SK-N-SH (cell line): ENCODE results near the gene RAB6A. TPM values are rescaled to one million over a fixed set of nuclear protein-coding genes. Genes with fewer than 3 reads are reported as not detected.

Source experiments
- CTCF ChIA-PET: fragments of 300-600, 350-600 bp; formaldehyde crosslinking; extraction: SDS; loops from one replicate; lab custom pipeline; 2021; lab: Yijun Ruan, JAX
- POLR2A ChIA-PET: fragments of 350-600 bp; sonication (Branson Sonifier 250); formaldehyde crosslinking; extraction: SDS; loops from one replicate; lab custom pipeline; 2020; ENCODE audit warnings: antibody characterized with exemption, inconsistent platforms; lab: Yijun Ruan, JAX
- DNase-seq: peaks from one replicate; pipeline ENCODE4 v3.0.0; 2012
- H2AFZ ChIP-seq: fragments of 200-600 bp; sonication (generic); 2 replicates; pipeline ENCODE4 v1.8.1; 2016; ENCODE audit warnings: antibody characterized with exemption, mild to moderate bottlenecking, low read depth
- H3F3A ChIP-seq: fragments of 200-600 bp; sonication (generic); replicated peaks from 2 replicates; pipeline ENCODE3; 2016; ENCODE audit warnings: antibody characterized with exemption, mild to moderate bottlenecking; ENCODE audit not compliant: insufficient read depth
- H3K27ac ChIP-seq, 2 experiments: fragments of 200-500 bp in 1 of 2; fragments of 200-600 bp in 1 of 2; sonication (Bioruptor generic) in 1 of 2; sonication (generic), shearing (Covaris generic) in 1 of 2; 2 replicates each; pipeline versions ENCODE4 v1.5.1 to v1.6.1; 2014 to 2016; ENCODE audit warnings: low read depth in 2 of 2, inconsistent platforms in 1 of 2, low read length in 1 of 2, mild to moderate bottlenecking in 1 of 2, mixed read lengths in 1 of 2
- H3K27me3 ChIP-seq: fragments of 200-600 bp; sonication (generic), shearing (Covaris generic); 2 replicates; pipeline ENCODE4 v1.6.1; 2016; ENCODE audit warnings: mixed run types; ENCODE audit not compliant: insufficient read depth
- H3K36me3 ChIP-seq, 2 experiments: fragments of 200-500 bp in 1 of 2; fragments of 200-600 bp in 1 of 2; sonication (Bioruptor generic) in 1 of 2; sonication (generic) in 1 of 2; replicated peaks in 1 of 2; 2 replicates each; pipeline versions ENCODE3 to v1.5.1; 2014 to 2016; ENCODE audit warnings: low read length in 1 of 2, mild to moderate bottlenecking in 1 of 2; ENCODE audit not compliant: insufficient read depth in 2 of 2, control insufficient read depth in 1 of 2
- H3K4me1 ChIP-seq, 2 experiments: fragments of 200-500 bp in 1 of 2; fragments of 200-600 bp in 1 of 2; sonication (Bioruptor generic) in 1 of 2; sonication (generic), shearing (Covaris generic) in 1 of 2; 2 replicates each; pipeline versions ENCODE4 v1.5.1 to v1.6.1; 2014 to 2016; ENCODE audit warnings: low read depth in 1 of 2, low read length in 1 of 2, mixed run types in 1 of 2; ENCODE audit not compliant: insufficient read depth in 2 of 2, control insufficient read depth in 1 of 2
- H3K4me2 ChIP-seq: fragments of 200-600 bp; sonication (generic), shearing (Covaris generic); 2 replicates; pipeline ENCODE4 v1.6.1; 2017; ENCODE audit warnings: mixed run types
- H3K4me3 ChIP-seq, 2 experiments: fragments of 200-500 bp in 1 of 2; fragments of 200-600 bp in 1 of 2; sonication (Bioruptor generic) in 1 of 2; sonication (generic), shearing (Covaris generic) in 1 of 2; 2 replicates each; pipeline versions ENCODE4 v1.5.1 to v1.8.1; 2014 to 2016; ENCODE audit warnings: low read depth in 2 of 2, inconsistent platforms in 1 of 2, low read length in 1 of 2, mild to moderate bottlenecking in 1 of 2, mixed read lengths in 1 of 2, moderate library complexity in 1 of 2
- H3K79me2 ChIP-seq: fragments of 200-600 bp; sonication (generic); 2 replicates; pipeline ENCODE4 v1.8.1; 2017; ENCODE audit warnings: mild to moderate bottlenecking; ENCODE audit not compliant: insufficient read depth
- H3K9ac ChIP-seq: fragments of 200-600 bp; sonication (generic); 2 replicates; pipeline ENCODE4 v1.6.1; 2017; ENCODE audit warnings: mixed run types
- H3K9me2 ChIP-seq: fragments of 200-600 bp; sonication (generic); 2 replicates; pipeline ENCODE4 v1.6.1; 2017; ENCODE audit warnings: mixed run types
- H3K9me3 ChIP-seq: fragments of 200-600 bp; sonication (generic); 2 replicates; pipeline ENCODE4 v1.6.1; 2017; ENCODE audit warnings: mixed run types, mild to moderate bottlenecking, moderate library complexity
- H4K20me1 ChIP-seq: fragments of 200-600 bp; sonication (generic); 2 replicates; pipeline ENCODE4 v1.6.1; 2017; ENCODE audit warnings: mild to moderate bottlenecking, mixed run types; ENCODE audit not compliant: insufficient read depth
- ELF1 ChIP-seq: IDR thresholded peaks from 2 replicates; pipeline ENCODE4 v1.4.0; 2012
- EP300 ChIP-seq, 2 experiments: IDR thresholded peaks; 2 replicates each; pipeline versions ENCODE4 v1.4.0 to v1.6.1; 2012; ENCODE audit warnings: borderline replicate concordance in 1 of 2, low read depth in 1 of 2, low read length in 1 of 2
- EZH2phosphoT487 ChIP-seq: fragments of 200-600 bp; sonication (generic); IDR thresholded peaks from 2 replicates; pipeline ENCODE4 v1.6.1; 2017; ENCODE audit warnings: low read depth, mixed run types, mild to moderate bottlenecking, antibody characterized with exemption, moderate library complexity, borderline replicate concordance
- FOXJ3 ChIP-seq: sonication (generic); formaldehyde crosslinking; IDR thresholded peaks from 2 replicates; pipeline ENCODE4 v1.5.1; 2020; ENCODE audit warnings: mild to moderate bottlenecking, missing genetic modification reagents
- GABPA ChIP-seq: IDR thresholded peaks from 2 replicates; pipeline ENCODE4 v1.4.0; 2012; ENCODE audit warnings: low read depth, mild to moderate bottlenecking
- GATA2 ChIP-seq: sonication (generic); formaldehyde crosslinking; IDR thresholded peaks from 2 replicates; pipeline ENCODE4 v1.5.0; 2020; ENCODE audit warnings: mild to moderate bottlenecking, missing genetic modification reagents
- IRF3 ChIP-seq: fragments of 150-350 bp; IDR thresholded peaks from 2 replicates; pipeline ENCODE4 v1.6.1; 2016; ENCODE audit warnings: mild to moderate bottlenecking, low read depth, low read length
- MEF2A ChIP-seq: IDR thresholded peaks from 2 replicates; pipeline ENCODE4 v1.4.0; 2012; ENCODE audit warnings: low read depth, borderline replicate concordance
- MXI1 ChIP-seq: IDR thresholded peaks from 2 replicates; pipeline ENCODE4 v1.6.1; 2012; ENCODE audit warnings: mild to moderate bottlenecking, low read depth, low read length, improper control_type of control experiment
- NFIC ChIP-seq: IDR thresholded peaks from 2 replicates; pipeline ENCODE4 v1.4.0; 2012; ENCODE audit warnings: borderline replicate concordance
- POLR2AphosphoS5 ChIP-seq: IDR thresholded peaks from 2 replicates; pipeline ENCODE4 v1.6.1; 2012; ENCODE audit warnings: low read depth, low read length
- RAD21 ChIP-seq: IDR thresholded peaks from 2 replicates; pipeline ENCODE4 v1.6.1; 2012; ENCODE audit warnings: mild to moderate bottlenecking, low read length
- RCOR1 ChIP-seq: fragments of 150-350 bp; IDR thresholded peaks from 2 replicates; pipeline ENCODE4 v1.6.1; 2017; ENCODE audit warnings: antibody characterized with exemption, low read length
- RFX5 ChIP-seq: IDR thresholded peaks from 2 replicates; pipeline ENCODE4 v1.6.1; 2012; ENCODE audit warnings: mild to moderate bottlenecking, improper control_type of control experiment, low read length
- RXRA ChIP-seq: IDR thresholded peaks from 2 replicates; pipeline ENCODE4 v1.4.0; 2012; ENCODE audit warnings: low read depth, mild to moderate bottlenecking, borderline replicate concordance
- SIN3A ChIP-seq: IDR thresholded peaks from 2 replicates; pipeline ENCODE4 v1.6.1; 2012; ENCODE audit warnings: low read depth, mild to moderate bottlenecking, low read length, moderate library complexity, borderline replicate concordance
- SMC3 ChIP-seq: IDR thresholded peaks from 2 replicates; pipeline ENCODE4 v1.6.1; 2012; ENCODE audit warnings: low read depth, low read length, improper control_type of control experiment
- TAF1 ChIP-seq: IDR thresholded peaks from 2 replicates; pipeline ENCODE4 v1.6.1; 2012; ENCODE audit warnings: low read depth, mild to moderate bottlenecking, low read length, moderate library complexity, borderline replicate concordance
- TCF12 ChIP-seq: IDR thresholded peaks from 2 replicates; pipeline ENCODE4 v1.4.0; 2012
- TEAD4 ChIP-seq: IDR thresholded peaks from 2 replicates; pipeline ENCODE4 v1.4.0; 2012; ENCODE audit warnings: mild to moderate bottlenecking, borderline replicate concordance; ENCODE audit not compliant: insufficient read depth
- YY1 ChIP-seq: IDR thresholded peaks from 2 replicates; pipeline ENCODE4 v1.4.0; 2012; ENCODE audit warnings: low read depth, mild to moderate bottlenecking
- ZBTB33 ChIP-seq: IDR thresholded peaks from 2 replicates; pipeline ENCODE4 v1.4.0; 2012; ENCODE audit warnings: low read depth, borderline replicate concordance
- WGBS: methylation state at CpG from one replicate; pipeline ENCODE4 v1.1.6; 2017; ENCODE audit warnings: low lambda C conversion rate; 5-methylcytosine and 5-hydroxymethylcytosine counted together
- polyA plus RNA-seq, 3 experiments: library from polyadenylated mRNA; depleted of rRNA; stranded (reverse); fragments of >200 nt; gene quantifications; 2 replicates each; pipeline ENCODE4 v1.2.3, GENCODE V29; 2012
- TF ChIP-seq, protein P1 (sequence below): IDR thresholded peaks from 2 replicates; pipeline ENCODE4 v1.4.0; 2012; ENCODE audit warnings: low read depth

Gene RAB6A
- polyA plus RNA-seq, 1 of the 3 experiments (the other 2 are of a cell fraction) = 39.1 TPM

- TF ChIP-seq TCF12 = no peak
These were observed 127.9 kb downstream of the RAB6A start (continued) for GRCh38 chr11:73632996-73633395.

DNA sequence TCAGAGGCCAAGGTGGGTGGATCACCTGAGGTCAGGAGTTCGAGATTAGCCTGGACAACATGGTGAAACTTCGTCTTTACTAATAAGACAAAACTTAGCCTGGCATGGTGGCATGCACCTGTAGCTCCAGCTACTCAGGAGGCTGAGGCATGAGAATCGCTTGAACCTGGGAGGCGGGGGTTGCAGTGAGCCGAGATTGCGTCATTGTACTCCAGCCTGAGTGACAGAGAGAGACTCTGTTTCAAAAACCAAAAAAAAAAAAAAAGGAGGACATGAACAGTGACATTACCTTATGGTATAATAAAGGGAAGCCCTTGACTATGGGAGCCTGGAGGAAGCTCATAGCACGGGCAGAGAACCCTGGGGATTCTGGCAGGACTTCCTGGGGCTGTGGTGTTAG is 131.0 kb downstream of the RAB6A start:
- Histone ChIP-seq H2AFZ (no peak overlapping the region), H3K27me3 (no peaks in the 10 kb centered on the region), H3K4me3 (no peak overlapping the region), H3K9ac (no peak overlapping the region), H3K9me2 (no peaks in the 10 kb centered on the region), H3K4me1 (no peaks in the 10 kb centered on the region), H3K4me2 (no peak overlapping the region), H3K36me3 (no peaks in the 10 kb centered on the region), H3K27ac (no peak overlapping the region), H3K79me2 (no peaks in the 10 kb centered on the region), H3F3A (no peaks in the 10 kb centered on the region), H3K9me3 (no peaks in the 10 kb centered on the region), H4K20me1 (no peaks in the 10 kb centered on the region)
- ChIA-PET POLR2A (no interaction called here), CTCF (interaction anchor here (0.5 to 2.1 kb wide), 5 partner anchors 24 to 323 kb away, joined by 3 to 13 read pairs (median 3); no protein-coding TSS in a partner anchor)
- no peak for TF ChIP-seq EP300 (IDR thresholded peaks at IDR 0.05; ENCODE audit: borderline replicate concordance in 1 of 2, low read depth in 1 of 2, low read length in 1 of 2)
- TF ChIP-seq SIN3A = no peak
- no peak for TF ChIP-seq TEAD4
- TF ChIP-seq NFIC = no peak
- no peak for TF ChIP-seq YY1
- TF ChIP-seq TAF1 = no peak
- no peak for TF ChIP-seq IRF3
- no peak for TF ChIP-seq EZH2phosphoT487
- TF ChIP-seq FOXJ3 (CRISPR knock-in tag) = no peak
- no peak for DNase-seq
- 77% methylated on average over 7 of the region's 7 CpGs for WGBS

GRCh38 chr11:73625696-73626318 is 135.1 kb downstream of the RAB6A start:
- ChIA-PET CTCF (interaction anchor here (0.6 to 9.5 kb wide), 60 partner anchors 9 to 606 kb away, joined by 3 to 123 read pairs (median 4); partner anchors contain the start of genes FAM168A and PLEKHB1), POLR2A (interaction anchor here (1.5 kb wide), 1 partner anchor 27 kb away, joined by 6 read pairs; the partner anchor contains the start of gene FAM168A)
- peak overlapping the region; percentile 67 for H3K4me2 ChIP-seq
- H3F3A ChIP-seq = no peaks in the 10 kb centered on the region
- no peaks in the 10 kb centered on the region for H3K36me3 ChIP-seq
- H4K20me1 ChIP-seq = no peaks in the 10 kb centered on the region
- peak overlapping the region; percentile 82 for H2AFZ ChIP-seq
- peak; percentile 81 for DNase-seq
- no peaks in the 10 kb centered on the region for H3K4me1 ChIP-seq
- WGBS = 27% methylated on average over 19 of the region's 19 CpGs
- no peaks in the 10 kb centered on the region for H3K79me2 ChIP-seq
- no peak overlapping the region for H3K27ac ChIP-seq
- H3K9ac ChIP-seq = no peak overlapping the region
- H3K27me3 ChIP-seq = no peaks in the 10 kb centered on the region; the same call in 1 of the 2 replicates
- H3K9me2 ChIP-seq = no peaks in the 10 kb centered on the region
- peak overlapping the region in 1 of 2 experiments; percentile 45; a peak in 1 of 4 replicates for H3K4me3 ChIP-seq
- H3K9me3 ChIP-seq = no peaks in the 10 kb centered on the region
- TF ChIP-seq RFX5 (no peak), MXI1 (no peak), TEAD4 (no peak), FOXJ3 (CRISPR knock-in tag) (no peak), SMC3 (peak; percentile 86), SIN3A (no peak), MEF2A (no peak), TCF12 (no peak), YY1 (no peak), RAD21 (peak; percentile 81), RXRA (no peak), TAF1 (no peak), GABPA (no peak), RCOR1 (no peak), GATA2 (CRISPR knock-in tag) (no peak), POLR2AphosphoS5 (no peak), EZH2phosphoT487 (no peak), EP300 (IDR thresholded peaks at IDR 0.05; ENCODE audit: borderline replicate concordance in 1 of 2, low read depth in 1 of 2, low read length in 1 of 2) (no peak), ZBTB33 (no peak), ELF1 (no peak)
- TF ChIP-seq, protein P1, sequence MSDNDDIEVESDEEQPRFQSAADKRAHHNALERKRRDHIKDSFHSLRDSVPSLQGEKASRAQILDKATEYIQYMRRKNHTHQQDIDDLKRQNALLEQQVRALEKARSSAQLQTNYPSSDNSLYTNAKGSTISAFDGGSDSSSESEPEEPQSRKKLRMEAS = no peak
